Natural killer cell (primary cell): ENCODE results near the gene LTB4R2. TPM values are rescaled to one million over a fixed set of nuclear protein-coding genes. Genes with fewer than 3 reads are reported as not detected.
A peak's percentile ranks its signal among the peaks of the same experiment; 100 is the strongest.

ENCODE experiments used
- ATAC-seq, 3 donors: fragments of 150-1000 bp in 2 of 3; fragments of 200-7000 bp in 1 of 3; cut with Tn5 transposase; 1 replicate in 1 of 3; 2 replicates in 2 of 3; pipeline ENCODE4 v1.10.0; 2021; ENCODE audit warnings: mild to moderate bottlenecking in 2 of 3, moderate library complexity in 2 of 3
- DNase-seq, 2 donors: peaks; one replicate each; pipeline versions ENCODE4 v3.0.0 to v3.0.0-alpha.2; 2013 to 2021; ENCODE audit warnings: mixed read lengths in 1 of 2
- H3K27ac ChIP-seq: one replicate; pipeline ENCODE4 v1.5.1; 2013; ENCODE audit warnings: mild to moderate bottlenecking, low read length
- H3K27me3 ChIP-seq: one replicate; pipeline ENCODE4 v1.6.1; 2013; ENCODE audit warnings: low read length; ENCODE audit not compliant: control insufficient read depth, insufficient read depth
- H3K36me3 ChIP-seq: one replicate; pipeline ENCODE4 v1.6.1; 2013; ENCODE audit warnings: low read length; ENCODE audit not compliant: control insufficient read depth, insufficient read depth
- H3K4me1 ChIP-seq: one replicate; pipeline ENCODE4 v1.6.1; 2013; ENCODE audit warnings: low read length; ENCODE audit not compliant: control insufficient read depth, insufficient read depth
- H3K4me3 ChIP-seq: one replicate; pipeline ENCODE4 v1.5.1; 2013; ENCODE audit warnings: low read length
- H3K9me3 ChIP-seq: one replicate; pipeline ENCODE4 v1.6.1; 2013; ENCODE audit warnings: low read length; ENCODE audit not compliant: control insufficient read depth, insufficient read depth
- H3K27ac Mint-ChIP-seq, 2 donors: one replicate each; pipeline ENCODE4 v1.8.0; 2022; ENCODE audit warnings: mild to moderate bottlenecking in 2 of 2, mixed read lengths in 2 of 2, moderate library complexity in 1 of 2
- H3K27me3 Mint-ChIP-seq, 2 donors: one replicate each; pipeline ENCODE4 v1.8.0; 2022; ENCODE audit warnings: low read depth in 2 of 2, mixed read lengths in 2 of 2
- H3K36me3 Mint-ChIP-seq: one replicate; pipeline ENCODE4 v1.8.0; 2022; ENCODE audit warnings: mixed read lengths
- H3K4me1 Mint-ChIP-seq, 2 donors: one replicate each; pipeline ENCODE4 v1.8.0; 2022; ENCODE audit warnings: mixed read lengths in 2 of 2
- H3K4me3 Mint-ChIP-seq: one replicate; pipeline ENCODE4 v1.8.0; 2022; ENCODE audit warnings: mild to moderate bottlenecking, moderate library complexity, mixed read lengths
- H3K9me3 Mint-ChIP-seq, 2 donors: one replicate each; pipeline ENCODE4 v1.8.0; 2022; ENCODE audit warnings: mixed read lengths in 2 of 2
- whole genome bisulfite sequencing: methylation state at CpG from one replicate; pipeline ENCODE4 v1.1.7; 2013; ENCODE audit warnings: missing lambda C conversion rate; ENCODE audit not compliant: insufficient coverage; 5-methylcytosine and 5-hydroxymethylcytosine counted together
- intact Hi-C: fragments of 100-400 bp; cut with micrococcal nuclease; formaldehyde crosslinking; loops from one replicate; pipeline ENCODE4 v1.14.2; 2022
- total RNA-seq, 4 donors: library from RNA; stranded (reverse); fragments of 120-200 nt in 1 of 4; gene quantifications; one replicate each; pipeline versions ENCODE4 v1.2.3 to v1.2.4, GENCODE V29; 2013 to 2022
- TF ChIP-seq, protein P1 (sequence below): fragments of 200-600 bp; IDR thresholded peaks from one replicate; pipeline ENCODE4 v1.8.0; 2022; ENCODE audit warnings: antibody characterized with exemption

LTB4R2 gene
- total RNA-seq, 3 donors from 2014 or later (not counting 1 experiment from before 2014, with no cell fraction given), result 27.6 to 40.5 (median 37.4) TPM

DNA sequence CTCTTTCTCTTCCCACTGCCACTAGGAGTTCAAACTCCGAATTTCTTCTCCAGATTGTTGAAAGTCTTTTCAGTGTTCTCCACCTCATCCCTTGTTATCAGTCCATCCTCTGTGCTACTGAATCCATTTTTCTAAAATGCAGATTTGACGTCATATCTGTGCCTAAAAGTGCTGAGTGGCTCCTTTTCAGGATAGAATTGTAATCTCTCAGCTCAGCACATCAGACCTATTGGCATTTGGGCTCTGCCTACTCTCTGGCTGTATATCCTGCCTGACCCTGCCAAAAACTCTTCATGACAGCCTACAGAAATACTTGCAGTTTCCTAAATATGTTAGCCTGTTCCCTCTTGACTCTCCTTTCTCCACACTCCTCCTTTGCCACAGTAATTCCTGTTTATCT lies 37.5 kb upstream of the LTB4R2 start:
- H3K27ac Mint-ChIP-seq, result peak overlapping the region; percentile 91 to 92
- intact Hi-C loops, result loop anchor here (5.0 kb wide), 2 partner anchors 40 to 400 kb away; partner anchors contain the start of genes GMPR2 and NEDD8
- H3K4me1 ChIP-seq, result peaks cover 33% of the 10 kb centered on the region
- H3K4me3 ChIP-seq, result no peak overlapping the region
- WGBS, result 100% methylated on average over 2 of the region's 2 CpGs
- no peak for DNase-seq
- H3K9me3 ChIP-seq, result no peaks in the 10 kb centered on the region
- H3K27me3 ChIP-seq, result no peaks in the 10 kb centered on the region
- no peaks in the 10 kb centered on the region for H3K27me3 Mint-ChIP-seq
- peak overlapping the region; percentile 99 for H3K27ac ChIP-seq
- H3K36me3 Mint-ChIP-seq, result peaks cover under 1% of the 10 kb centered on the region
- peaks cover 5% of the 10 kb centered on the region for H3K36me3 ChIP-seq
- TF ChIP-seq, protein P1, sequence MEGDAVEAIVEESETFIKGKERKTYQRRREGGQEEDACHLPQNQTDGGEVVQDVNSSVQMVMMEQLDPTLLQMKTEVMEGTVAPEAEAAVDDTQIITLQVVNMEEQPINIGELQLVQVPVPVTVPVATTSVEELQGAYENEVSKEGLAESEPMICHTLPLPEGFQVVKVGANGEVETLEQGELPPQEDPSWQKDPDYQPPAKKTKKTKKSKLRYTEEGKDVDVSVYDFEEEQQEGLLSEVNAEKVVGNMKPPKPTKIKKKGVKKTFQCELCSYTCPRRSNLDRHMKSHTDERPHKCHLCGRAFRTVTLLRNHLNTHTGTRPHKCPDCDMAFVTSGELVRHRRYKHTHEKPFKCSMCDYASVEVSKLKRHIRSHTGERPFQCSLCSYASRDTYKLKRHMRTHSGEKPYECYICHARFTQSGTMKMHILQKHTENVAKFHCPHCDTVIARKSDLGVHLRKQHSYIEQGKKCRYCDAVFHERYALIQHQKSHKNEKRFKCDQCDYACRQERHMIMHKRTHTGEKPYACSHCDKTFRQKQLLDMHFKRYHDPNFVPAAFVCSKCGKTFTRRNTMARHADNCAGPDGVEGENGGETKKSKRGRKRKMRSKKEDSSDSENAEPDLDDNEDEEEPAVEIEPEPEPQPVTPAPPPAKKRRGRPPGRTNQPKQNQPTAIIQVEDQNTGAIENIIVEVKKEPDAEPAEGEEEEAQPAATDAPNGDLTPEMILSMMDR, result no peak
- H3K9me3 Mint-ChIP-seq, result no peaks in the 10 kb centered on the region
- no peak for ATAC-seq
- peak overlapping the region; percentile 94 for H3K4me3 Mint-ChIP-seq
- H3K4me1 Mint-ChIP-seq, result peaks cover 25% of the 10 kb centered on the region in 2 donors

DNA sequence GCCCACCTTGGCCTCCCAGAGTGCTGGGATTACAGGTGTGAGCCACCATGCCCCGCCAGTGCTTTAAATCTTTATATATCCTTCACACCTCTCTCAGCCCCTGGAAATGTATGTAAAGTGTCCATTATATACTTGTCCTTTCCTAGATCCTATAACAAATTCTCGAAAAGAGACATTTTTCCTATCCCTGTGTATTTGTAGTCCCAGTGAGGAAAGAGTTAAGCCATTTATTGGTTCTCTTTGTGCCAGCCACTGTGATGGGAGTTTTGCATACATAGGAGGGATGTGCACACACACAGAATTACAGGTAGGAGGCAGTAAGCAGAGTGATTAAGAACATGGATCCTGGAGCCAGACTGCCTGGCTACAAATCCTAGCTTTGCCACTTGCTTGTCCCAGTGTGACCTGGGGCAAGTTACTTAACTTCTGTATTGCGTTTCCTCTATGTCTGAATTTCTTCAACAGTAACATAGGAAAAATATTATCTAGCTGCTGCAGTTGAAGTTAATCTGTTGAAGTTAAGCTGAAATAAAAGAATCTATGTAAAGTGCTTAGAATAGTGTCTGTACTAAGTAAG lies 36.4 kb upstream of the LTB4R2 start:
- no peak for ATAC-seq
- intact Hi-C loops, result loop anchor here (5.0 kb wide), 2 partner anchors 41 to 399 kb away; partner anchors contain the start of genes GMPR2 and NEDD8
- peak overlapping the region; percentile 91 to 92 for H3K27ac Mint-ChIP-seq
- TF ChIP-seq, protein P1, result no peak
- H3K4me3 ChIP-seq, result no peak overlapping the region
- no peaks in the 10 kb centered on the region for H3K9me3 Mint-ChIP-seq
- peak in 1 of 2 donors; percentile 19 for DNase-seq
- H3K27ac ChIP-seq, result peak overlapping the region; percentile 37
- no peaks in the 10 kb centered on the region for H3K27me3 Mint-ChIP-seq
- H3K36me3 Mint-ChIP-seq, result no peaks in the 10 kb centered on the region
- peaks cover 42% of the 10 kb centered on the region for H3K4me1 ChIP-seq
- WGBS, result 86% methylated on average over 1 of the region's 3 CpGs
- H3K4me1 Mint-ChIP-seq, result peaks cover 28% of the 10 kb centered on the region in 2 donors
- peaks cover 5% of the 10 kb centered on the region for H3K36me3 ChIP-seq
- no peaks in the 10 kb centered on the region for H3K27me3 ChIP-seq
- no peaks in the 10 kb centered on the region for H3K9me3 ChIP-seq
- H3K4me3 Mint-ChIP-seq, result peak overlapping the region; percentile 35

DNA sequence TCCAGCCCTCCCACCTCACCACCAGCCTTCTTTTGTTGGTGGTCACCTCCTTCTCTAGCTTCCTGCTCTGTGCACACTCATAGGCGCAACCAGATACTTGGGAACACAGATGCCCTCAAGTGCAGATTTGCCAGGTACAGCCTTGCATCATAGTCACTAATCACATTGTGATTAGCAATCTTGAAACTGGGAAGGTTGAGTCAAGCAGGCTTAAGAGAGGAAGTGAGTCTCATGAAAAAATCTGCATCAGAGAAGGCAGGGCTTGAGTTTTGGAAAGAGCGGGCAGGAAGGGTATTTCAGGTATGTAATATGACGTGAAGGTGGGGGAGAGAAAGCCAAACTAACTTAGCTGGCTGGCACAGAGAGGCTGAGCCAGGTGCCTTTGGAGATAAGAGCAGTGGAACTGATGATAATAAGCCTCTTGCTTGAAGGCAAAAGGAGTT lies 35.8 kb upstream of the LTB4R2 start:
- DNase-seq (peak in 1 of 2 donors; percentile 75), ATAC-seq (no peak)
- H3K27ac Mint-ChIP-seq, result peak overlapping the region; percentile 91 to 92
- H3K27me3 Mint-ChIP-seq, result no peaks in the 10 kb centered on the region
- Histone ChIP-seq H3K36me3 (peaks cover 5% of the 10 kb centered on the region), H3K27ac (peak overlapping the region; percentile 37), H3K9me3 (no peaks in the 10 kb centered on the region), H3K27me3 (no peaks in the 10 kb centered on the region), H3K4me3 (no peak overlapping the region), H3K4me1 (peaks cover 44% of the 10 kb centered on the region)
- no peaks in the 10 kb centered on the region for H3K36me3 Mint-ChIP-seq
- TF ChIP-seq, protein P1, result no peak
- 58% methylated on average over 3 of the region's 3 CpGs for WGBS
- H3K4me1 Mint-ChIP-seq, result peaks cover 29 to 32% of the 10 kb centered on the region in 2 donors
- no peaks in the 10 kb centered on the region for H3K9me3 Mint-ChIP-seq
- intact Hi-C loops, result loop anchor here (5.0 kb wide), 2 partner anchors 42 to 398 kb away; partner anchors contain the start of genes GMPR2 and NEDD8
- no peak overlapping the region for H3K4me3 Mint-ChIP-seq
